NT2/D1 (cell line): Measurements from ENCODE around the gene RIT2.

Experiments used
- YY1 ChIP-seq: IDR thresholded peaks from 2 replicates; pipeline ENCODE4 v1.6.1; 2011; ENCODE audit not compliant: insufficient read length, insufficient read depth
- ZNF274 ChIP-seq: IDR thresholded peaks from 2 replicates; pipeline ENCODE4 v1.6.1; 2011; ENCODE audit warnings: mild to moderate bottlenecking, low read depth, low read length

GRCh38 chr18:42950732-42951131 is 164.8 kb downstream of the RIT2 start:
- no peak for TF ChIP-seq YY1
- TF ChIP-seq ZNF274 = no peak
